Spleen (tissue), 11 donors: ENCODE measurements around the gene STPG1. TPM values are rescaled to one million over a fixed set of nuclear protein-coding genes. Genes with fewer than 3 reads are reported as not detected.
"Not testable (repeated sequence)": the region's sequence is repeated elsewhere in the genome, so short reads cannot be mapped to it uniquely, and the experiment has no call there.

Source experiments
- DNase-seq: peaks from one replicate; pipeline ENCODE4 v3.0.0-alpha.2; 2020
- H3K27ac ChIP-seq, 8 donors: fragments of 200-600 bp; sonication (generic) in 7 of 8; 1 replicate in 4 of 8; 2 replicates in 4 of 8; pipeline versions ENCODE4 v1.5.0 to v1.8.0; 2016 to 2021; ENCODE audit warnings: inconsistent platforms in 4 of 8, mild to moderate bottlenecking in 4 of 8, moderate library complexity in 1 of 8
- H3K27me3 ChIP-seq, 7 donors: fragments of 200-600 bp; sonication (generic) in 6 of 7; replicated peaks in 1 of 7; 1 replicate in 4 of 7; 2 replicates in 3 of 7; pipeline versions ENCODE4 v1.5.0 to v1.8.0; 2016 to 2021; ENCODE audit warnings: inconsistent platforms in 3 of 7, mild to moderate bottlenecking in 1 of 7
- H3K36me3 ChIP-seq, 6 donors: fragments of 200-600 bp; sonication (generic) in 5 of 6; 1 replicate in 4 of 6; 2 replicates in 2 of 6; pipeline versions ENCODE4 v1.5.0 to v1.8.0; 2016 to 2021; ENCODE audit warnings: inconsistent platforms in 2 of 6
- H3K4me1 ChIP-seq, 6 donors: fragments of 200-600 bp; sonication (generic) in 5 of 6; 1 replicate in 3 of 6; 2 replicates in 3 of 6; pipeline versions ENCODE4 v1.5.0 to v1.8.0; 2016 to 2021; ENCODE audit warnings: inconsistent platforms in 3 of 6
- H3K4me3 ChIP-seq, 8 donors: fragments of 200-600 bp; sonication (generic) in 7 of 8; 1 replicate in 4 of 8; 2 replicates in 4 of 8; pipeline versions ENCODE4 v1.5.0 to v1.8.0; 2016 to 2021; ENCODE audit warnings: inconsistent platforms in 4 of 8, mild to moderate bottlenecking in 4 of 8, moderate library complexity in 2 of 8
- H3K9me3 ChIP-seq, 8 donors: fragments of 200-600 bp; sonication (generic) in 7 of 8; 1 replicate in 4 of 8; 2 replicates in 4 of 8; pipeline versions ENCODE4 v1.5.0 to v1.8.0; 2016 to 2021; ENCODE audit warnings: inconsistent platforms in 4 of 8
- CTCF ChIP-seq, 11 experiments: fragments of 200-600 bp in 7 of 11; fragments of 450-650 bp in 4 of 11; sonication (generic) in 4 of 11; IDR thresholded peaks in 8 of 11; conservative IDR thresholded peaks in 3 of 11; 1 replicate in 7 of 11; 2 replicates in 4 of 11; pipeline versions ENCODE4 v1.4.0 to v1.8.0; 2016 to 2021; ENCODE audit warnings: antibody characterized with exemption in 11 of 11, inconsistent platforms in 4 of 11, mild to moderate bottlenecking in 1 of 11
- POLR2A ChIP-seq, 3 donors: fragments of 450-650 bp; IDR thresholded peaks; one replicate each; pipeline ENCODE4 v1.5.1; 2017; ENCODE audit warnings: antibody characterized with exemption in 3 of 3, mild to moderate bottlenecking in 1 of 3
- POLR2AphosphoS5 ChIP-seq, 3 donors: sonication (generic); formaldehyde crosslinking; IDR thresholded peaks; one replicate each; pipeline ENCODE4 v1.5.1; 2017; ENCODE audit warnings: antibody characterized with exemption in 3 of 3
- WGBS, 5 donors: extraction: QIAGEN DNeasy Blood & Tissue Kit in 3 of 5; methylation state at CpG; one replicate each; pipeline versions ENCODE4 v1.1.5 to v1.1.7; 2013 to 2018; 5-methylcytosine and 5-hydroxymethylcytosine counted together
- intact Hi-C: fragments of 100-400 bp; cut with DNase I; formaldehyde crosslinking; loops from one replicate; pipeline ENCODE4 v1.15.0; 2023; ENCODE audit warnings: low total_unique reads
- polyA plus RNA-seq, 3 donors: library from polyadenylated mRNA; stranded (reverse); fragments of 200-250 nt; gene quantifications; one replicate each; pipeline ENCODE4 v1.2.1, GENCODE V29; 2013
- total RNA-seq, 7 donors: library from RNA; depleted of rRNA in 3 of 7; stranded (reverse); fragments of >200 nt in 3 of 7; fragmentation: NEBNext Ultra II Directional in 4 of 7; extraction: Animal tissue kit (Norgen Biotek cat#: 25700) in 4 of 7; gene quantifications; one replicate each; pipeline versions ENCODE4 v1.1.0 to v1.2.1, GENCODE V29; 2016 to 2021
- donor health status: healthy with polysubstance abuse.
- donor health status: DM: no; HTN: no; CAD: no; lungs with moderate emphysema.
- donor health status: DM: no; HTN: no; CAD: no.
- donor health status: Bipolar disorder and iron deficiency.
- donor health status: healthy.
- donor health status: DM: no; HTN: no; CAD: no.
- donor health status: DM: yes; HTN: yes; CAD: no.

STPG1 gene
- total and polyA plus RNA-seq, 10 donors: 1.5 to 5.8 (median 3.7) TPM

- no peak for DNase-seq
- H3K9me3 ChIP-seq: no peaks in the 10 kb centered on the region
- no peak overlapping the region for H3K4me3 ChIP-seq
- no peaks in the 10 kb centered on the region for H3K27me3 ChIP-seq
- no peaks in the 10 kb centered on the region for H3K4me1 ChIP-seq
- H3K27ac ChIP-seq: no peak overlapping the region
- H3K36me3 ChIP-seq: peaks cover 0 to 100% (median 43%) of the 10 kb centered on the region in 6 donors
- WGBS, 5 donors: 94 to 96% (median 95%) methylated on average over 5 of the region's 5 CpGs
- TF ChIP-seq POLR2AphosphoS5 (IDR thresholded peaks at IDR 0.05) (no peak), CTCF (IDR thresholded peaks at IDR 0.05 in 8 of 11, conservative IDR thresholded peaks at IDR 0.05 in 3 of 11) (no peak), POLR2A (IDR thresholded peaks at IDR 0.05) (no peak)
- intact Hi-C loops: no loop called here
These were observed 37.3 kb upstream of the STPG1 start for GRCh38 chr1:24450857-24451397.

GRCh38 chr1:24450316-24450715 is 36.7 kb upstream of the STPG1 start:
- Histone ChIP-seq H3K36me3 (peaks cover 0 to 100% (median 37%) of the 10 kb centered on the region in 6 donors), H3K27me3 (no peaks in the 10 kb centered on the region), H3K4me1 (peaks cover 0 to 4% (median 0%) of the 10 kb centered on the region in 6 donors), H3K4me3 (no peak overlapping the region), H3K9me3 (no peaks in the 10 kb centered on the region), H3K27ac (no peak overlapping the region)
- DNase-seq: no peak
- TF ChIP-seq CTCF (IDR thresholded peaks at IDR 0.05 in 8 of 11, conservative IDR thresholded peaks at IDR 0.05 in 3 of 11): no peak
- TF ChIP-seq POLR2AphosphoS5 (IDR thresholded peaks at IDR 0.05): no peak
- TF ChIP-seq POLR2A (IDR thresholded peaks at IDR 0.05): no peak
- WGBS, 5 donors: 81 to 96% (median 92%) methylated on average over 4 of the region's 4 CpGs
- intact Hi-C loops: no loop called here

GRCh38 chr1:24446446-24446845 is 32.9 kb upstream of the STPG1 start:
- H3K27ac ChIP-seq, H3K9me3 ChIP-seq, H3K27me3 ChIP-seq, intact Hi-C loops, H3K4me3 ChIP-seq, DNase-seq: not testable (repeated sequence)
- 94 to 100% (median 99%) methylated on average over 2 of the region's 2 CpGs for WGBS, 5 donors
- Histone ChIP-seq H3K4me1 (peaks cover 0 to 14% (median 0%) of the 10 kb centered on the region in 6 donors), H3K36me3 (peaks cover 0 to 100% (median 43%) of the 10 kb centered on the region in 6 donors)

- intact Hi-C loops: no loop called here
- TF ChIP-seq POLR2AphosphoS5 (IDR thresholded peaks at IDR 0.05) (no peak), POLR2A (IDR thresholded peaks at IDR 0.05) (no peak), CTCF (IDR thresholded peaks at IDR 0.05 in 8 of 11, conservative IDR thresholded peaks at IDR 0.05 in 3 of 11) (no peak)
- WGBS, 5 donors: 65 to 93% (median 79%) methylated on average over 2 of the region's 2 CpGs
These were observed 29.7 kb upstream of the STPG1 start for GRCh38 chr1:24443241-24443656.

More at GRCh38 chr1:24443241-24443656, 29.7 kb upstream of the STPG1 start:
- Histone ChIP-seq H3K4me1 (peaks cover 0 to 14% (median 0%) of the 10 kb centered on the region in 6 donors), H3K27me3 (no peaks in the 10 kb centered on the region), H3K4me3 (no peak overlapping the region), H3K9me3 (no peaks in the 10 kb centered on the region), H3K27ac (no peak overlapping the region), H3K36me3 (peaks cover 0 to 91% (median 35%) of the 10 kb centered on the region in 6 donors)
- DNase-seq: no peak
